IPS DF 4.7 (cell line): Measurements from ENCODE around the gene SLAIN1.

Experiments used
- DNase-seq: peaks from one replicate; pipeline ENCODE4 v3.0.0-alpha.2; 2013; ENCODE audit warnings: low spot score; ENCODE audit errors: extremely low read depth

SLAIN1 gene

DNA sequence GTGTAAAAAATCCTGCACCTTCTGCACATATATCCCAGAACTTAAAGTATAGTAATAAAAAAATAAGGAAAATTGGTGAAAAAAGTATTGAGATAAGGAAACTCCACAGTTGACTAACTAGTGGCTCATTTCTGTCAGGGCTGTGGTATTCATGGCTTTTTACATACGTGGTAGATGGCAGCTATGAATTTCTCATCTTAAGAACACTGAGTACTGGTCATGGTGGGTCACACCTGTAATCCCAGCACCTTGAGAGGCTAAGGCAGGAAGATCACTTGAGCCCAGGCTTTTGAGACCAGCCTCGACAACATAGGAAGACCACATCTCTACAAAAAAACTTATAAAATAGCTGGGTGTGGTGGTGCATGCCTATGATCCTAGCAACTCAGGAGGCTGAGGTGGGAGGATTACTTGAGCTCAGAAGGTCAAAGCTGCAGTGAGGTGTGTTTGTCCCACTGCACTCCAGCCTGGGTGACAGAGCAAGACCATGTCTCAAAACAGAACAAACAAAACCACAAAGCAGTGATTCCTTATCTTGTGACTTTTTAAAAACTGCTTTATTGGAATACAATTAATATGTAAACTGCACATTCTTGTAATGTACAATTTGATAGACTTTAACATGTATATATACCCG lies 16.8 kb downstream of the SLAIN1 start:
- DNase-seq: no peak

- DNase-seq: no peak
These were observed 17.9 kb downstream of the SLAIN1 start for GRCh38 chr13:77715233-77715891.

DNA sequence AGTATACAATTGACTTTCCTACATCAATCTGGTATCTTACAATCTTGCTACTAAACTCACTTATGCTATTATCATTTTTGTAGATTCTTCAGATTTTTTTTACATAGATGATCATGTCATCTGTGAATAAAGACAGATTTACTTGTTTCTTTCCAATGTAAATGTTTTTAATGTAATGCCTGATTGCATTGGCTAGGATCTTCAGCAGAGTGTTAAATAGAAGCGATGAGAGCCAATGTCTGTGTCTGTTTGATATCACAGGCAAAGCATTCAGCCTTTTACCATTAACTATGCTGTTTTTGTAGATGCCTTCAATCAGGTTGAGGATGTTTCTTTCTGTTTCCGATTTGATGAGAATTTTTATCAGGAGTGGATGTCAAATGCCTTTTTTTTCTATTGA lies 19.2 kb downstream of the SLAIN1 start:
- no peak for DNase-seq

GRCh38 chr13:77717508-77717907 lies 20.0 kb downstream of the SLAIN1 start:
- no peak for DNase-seq

DNA sequence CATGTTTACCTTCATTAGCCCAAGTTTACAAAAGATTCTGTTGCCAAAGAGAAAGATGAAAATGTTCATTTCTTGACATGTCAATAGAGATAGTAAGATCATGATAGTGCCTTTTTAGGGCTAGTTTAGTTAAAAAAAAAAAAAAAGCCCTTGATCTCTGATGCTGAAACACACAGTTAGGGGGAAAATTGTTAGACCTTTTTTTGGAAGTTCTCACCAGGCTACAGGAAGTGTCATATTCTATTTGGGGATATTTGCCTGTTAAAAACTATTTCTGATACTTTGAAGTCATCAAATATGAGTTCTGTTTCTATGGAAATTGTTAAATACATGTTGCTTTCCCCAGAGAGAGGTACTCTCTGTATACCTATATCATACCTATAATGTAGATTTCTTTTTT lies 21.6 kb downstream of the SLAIN1 start:
- DNase-seq: no peak

GRCh38 chr13:77720988-77721387 lies 23.5 kb downstream of the SLAIN1 start:
- DNase-seq: no peak

DNA sequence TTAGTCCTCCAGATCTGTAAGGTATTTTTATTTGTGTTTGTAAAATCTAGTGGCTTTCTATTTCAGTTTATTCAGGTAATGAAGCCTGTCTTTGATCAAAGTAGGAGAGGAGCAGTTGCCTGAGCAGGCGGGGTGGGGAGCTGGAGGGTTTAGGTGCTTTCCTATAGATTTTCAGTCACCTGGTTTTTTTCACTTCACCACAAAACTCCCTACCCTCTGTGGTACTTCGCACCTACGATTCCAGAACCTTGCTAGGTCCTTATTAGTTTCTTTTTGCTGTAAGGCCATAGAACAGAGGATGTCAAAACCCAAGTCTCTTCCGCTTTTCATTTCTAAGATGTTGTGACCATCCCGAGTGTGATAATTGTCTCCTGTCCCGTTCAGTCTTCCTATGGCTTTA lies 26.6 kb downstream of the SLAIN1 start:
- no peak for DNase-seq

DNA sequence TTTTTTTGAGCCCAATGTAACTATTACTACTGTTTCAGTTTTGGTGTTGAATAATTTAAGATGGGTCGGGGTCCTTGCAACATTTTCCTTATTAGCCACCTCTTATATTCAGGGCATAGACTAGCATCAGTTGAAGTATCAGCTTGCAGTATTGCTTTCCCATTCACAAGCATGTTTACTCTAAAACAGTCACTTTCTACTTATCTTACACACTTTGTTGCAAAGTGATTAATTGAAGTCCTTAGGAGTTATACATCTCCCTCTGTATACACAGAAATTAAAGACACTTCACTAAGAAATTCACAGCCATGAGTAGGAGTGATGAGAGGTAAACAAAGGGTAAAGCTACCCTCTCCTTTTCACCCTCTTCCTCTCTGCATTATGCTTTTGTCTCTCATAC lies 27.6 kb downstream of the SLAIN1 start:
- no peak for DNase-seq

DNA sequence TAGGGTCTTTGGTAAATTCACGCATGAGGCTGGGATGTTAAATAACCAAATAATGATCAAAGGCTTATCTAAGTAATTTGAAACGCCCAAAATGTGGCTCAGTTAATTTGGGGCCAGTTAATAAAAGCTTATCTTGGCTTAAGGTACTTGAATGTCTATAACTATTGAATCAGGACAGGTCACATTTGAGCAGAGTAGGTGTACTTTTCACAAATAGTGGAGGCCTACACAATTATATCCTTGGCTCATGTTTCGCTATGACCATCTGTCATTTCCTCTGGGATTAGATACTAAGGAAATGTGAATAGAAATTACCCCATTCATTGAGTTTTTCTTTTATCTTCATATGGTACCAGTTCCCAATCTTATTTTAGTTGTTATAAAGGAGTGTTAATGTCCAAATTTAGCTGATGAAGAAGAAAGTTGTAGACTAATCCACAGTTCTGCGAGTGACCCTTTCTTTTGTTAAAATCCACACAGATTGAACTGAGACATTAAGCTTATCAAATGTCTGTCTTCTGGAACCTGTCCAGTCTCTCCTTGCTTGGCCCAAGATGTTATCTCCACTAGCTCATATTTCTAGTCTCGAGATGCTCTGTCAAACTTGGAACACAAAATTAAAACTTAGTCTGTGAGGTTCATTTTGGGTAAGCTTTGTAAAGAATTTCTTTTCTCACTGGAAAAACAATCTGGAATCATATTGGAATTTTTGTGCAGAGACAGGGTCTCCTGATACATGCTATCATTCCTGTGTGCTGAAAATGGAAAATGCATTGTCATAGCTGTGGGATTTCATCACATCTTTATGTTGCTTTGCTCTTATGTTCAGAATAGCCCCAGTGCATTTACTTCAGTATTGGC lies 31.0 kb downstream of the SLAIN1 start:
- DNase-seq: no peak

- no peak for DNase-seq
These were observed 32.2 kb downstream of the SLAIN1 start for GRCh38 chr13:77729502-77730221.

GRCh38 chr13:77730572-77730971 lies 33.1 kb downstream of the SLAIN1 start:
- DNase-seq: no peak

DNA sequence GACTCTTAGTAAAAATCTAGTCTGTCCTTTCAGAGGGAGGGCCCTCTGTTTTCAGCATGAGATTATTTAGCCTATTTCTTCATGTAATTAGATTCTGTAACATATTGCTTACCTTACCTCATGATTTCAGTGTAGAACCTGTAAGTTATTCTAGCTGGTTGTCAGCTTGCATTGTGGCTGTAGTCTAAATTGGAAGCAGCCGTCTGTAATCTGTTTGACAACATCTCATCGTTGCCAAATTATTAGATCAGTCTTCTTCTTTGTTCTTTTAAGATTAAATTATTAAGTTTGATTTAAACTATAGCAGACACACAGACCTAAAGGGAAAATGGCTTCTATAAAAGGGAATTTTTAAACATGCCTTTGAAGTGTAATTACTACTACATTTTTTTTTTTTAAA lies 34.8 kb downstream of the SLAIN1 start:
- no peak for DNase-seq

DNA sequence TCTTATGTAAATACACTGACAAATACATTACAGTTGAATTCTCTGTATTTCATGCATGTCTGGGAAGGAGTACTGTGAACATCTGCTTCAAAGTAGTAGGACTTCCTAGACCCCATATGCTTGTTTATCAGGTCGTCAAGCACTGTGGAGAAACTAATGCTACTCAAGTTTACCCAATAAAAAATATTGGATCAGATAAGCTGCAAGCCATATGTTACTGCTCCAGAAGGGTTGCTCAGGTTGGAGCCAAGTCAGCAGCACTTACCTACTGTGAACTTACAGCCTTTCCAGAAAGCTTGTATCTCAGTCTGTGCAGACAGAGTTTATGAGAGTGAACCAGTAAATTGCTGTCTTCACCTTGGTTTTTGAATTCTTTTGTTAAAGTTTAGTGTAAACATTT lies 36.2 kb downstream of the SLAIN1 start:
- DNase-seq: no peak

GRCh38 chr13:77737583-77738200 lies 40.2 kb downstream of the SLAIN1 start:
- DNase-seq: no peak

- no peak for DNase-seq
These were observed 42.7 kb downstream of the SLAIN1 start for GRCh38 chr13:77740097-77740735.

DNA sequence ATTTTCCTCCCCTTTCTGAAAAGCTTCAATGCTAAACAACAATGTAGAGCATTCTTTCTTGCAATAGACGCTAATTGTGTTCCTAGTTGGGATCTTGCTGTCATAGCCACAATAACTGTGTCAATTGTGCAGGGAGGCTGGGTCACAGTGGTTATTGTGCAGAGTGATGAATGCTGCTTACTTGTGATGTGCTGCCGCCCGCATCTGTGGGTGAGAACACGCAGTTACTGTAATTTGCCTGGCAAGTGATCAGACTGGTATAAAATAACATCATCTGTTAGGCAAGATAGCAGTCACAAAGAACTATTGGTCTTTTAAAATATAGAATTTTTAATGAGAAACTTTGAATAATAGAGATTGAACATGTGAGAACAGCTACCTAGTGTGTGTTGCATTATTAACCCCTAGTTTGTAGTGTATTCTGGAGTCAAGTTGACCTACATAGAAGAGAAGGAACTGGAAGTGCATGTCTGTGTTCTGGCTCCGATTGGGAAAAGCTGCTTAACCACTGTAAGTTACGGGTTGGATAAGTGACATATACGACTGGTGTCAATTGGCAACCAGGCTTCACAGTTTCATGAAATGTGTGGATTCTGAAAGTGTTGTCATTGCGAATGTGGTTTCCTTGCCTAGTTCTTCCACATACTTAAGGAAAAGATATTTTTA lies 43.6 kb downstream of the SLAIN1 start:
- DNase-seq: no peak

DNA sequence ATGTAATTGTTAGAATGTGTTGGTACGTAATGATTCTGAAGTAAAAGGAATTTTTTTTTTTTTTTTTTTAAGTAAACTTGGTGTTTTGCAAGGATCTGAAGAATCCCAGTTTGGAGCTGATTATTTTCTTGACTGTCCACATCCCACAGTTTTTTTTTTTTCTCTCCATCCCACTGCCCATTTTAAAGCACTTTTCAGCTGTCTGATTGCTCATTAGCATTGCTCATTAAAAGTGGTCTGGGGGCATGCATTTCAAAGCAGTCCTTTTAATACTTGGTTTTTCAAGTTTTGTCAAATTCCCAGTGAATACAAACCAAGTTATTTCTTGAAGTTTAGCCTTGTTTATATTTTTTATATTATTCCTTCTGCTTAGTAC lies 44.1 kb downstream of the SLAIN1 start:
- DNase-seq: no peak

- no peak for DNase-seq
These were observed 45.3 kb downstream of the SLAIN1 start for GRCh38 chr13:77742801-77743200.

- DNase-seq: no peak
These were observed 48.3 kb downstream of the SLAIN1 start for GRCh38 chr13:77745784-77746183.

- DNase-seq: no peak
These were observed 51.9 kb downstream of the SLAIN1 start for GRCh38 chr13:77749344-77749880.
